ENCODE data around the gene NCKAP1.

The NCKAP1 gene, protein sequence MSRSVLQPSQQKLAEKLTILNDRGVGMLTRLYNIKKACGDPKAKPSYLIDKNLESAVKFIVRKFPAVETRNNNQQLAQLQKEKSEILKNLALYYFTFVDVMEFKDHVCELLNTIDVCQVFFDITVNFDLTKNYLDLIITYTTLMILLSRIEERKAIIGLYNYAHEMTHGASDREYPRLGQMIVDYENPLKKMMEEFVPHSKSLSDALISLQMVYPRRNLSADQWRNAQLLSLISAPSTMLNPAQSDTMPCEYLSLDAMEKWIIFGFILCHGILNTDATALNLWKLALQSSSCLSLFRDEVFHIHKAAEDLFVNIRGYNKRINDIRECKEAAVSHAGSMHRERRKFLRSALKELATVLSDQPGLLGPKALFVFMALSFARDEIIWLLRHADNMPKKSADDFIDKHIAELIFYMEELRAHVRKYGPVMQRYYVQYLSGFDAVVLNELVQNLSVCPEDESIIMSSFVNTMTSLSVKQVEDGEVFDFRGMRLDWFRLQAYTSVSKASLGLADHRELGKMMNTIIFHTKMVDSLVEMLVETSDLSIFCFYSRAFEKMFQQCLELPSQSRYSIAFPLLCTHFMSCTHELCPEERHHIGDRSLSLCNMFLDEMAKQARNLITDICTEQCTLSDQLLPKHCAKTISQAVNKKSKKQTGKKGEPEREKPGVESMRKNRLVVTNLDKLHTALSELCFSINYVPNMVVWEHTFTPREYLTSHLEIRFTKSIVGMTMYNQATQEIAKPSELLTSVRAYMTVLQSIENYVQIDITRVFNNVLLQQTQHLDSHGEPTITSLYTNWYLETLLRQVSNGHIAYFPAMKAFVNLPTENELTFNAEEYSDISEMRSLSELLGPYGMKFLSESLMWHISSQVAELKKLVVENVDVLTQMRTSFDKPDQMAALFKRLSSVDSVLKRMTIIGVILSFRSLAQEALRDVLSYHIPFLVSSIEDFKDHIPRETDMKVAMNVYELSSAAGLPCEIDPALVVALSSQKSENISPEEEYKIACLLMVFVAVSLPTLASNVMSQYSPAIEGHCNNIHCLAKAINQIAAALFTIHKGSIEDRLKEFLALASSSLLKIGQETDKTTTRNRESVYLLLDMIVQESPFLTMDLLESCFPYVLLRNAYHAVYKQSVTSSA

DNA sequence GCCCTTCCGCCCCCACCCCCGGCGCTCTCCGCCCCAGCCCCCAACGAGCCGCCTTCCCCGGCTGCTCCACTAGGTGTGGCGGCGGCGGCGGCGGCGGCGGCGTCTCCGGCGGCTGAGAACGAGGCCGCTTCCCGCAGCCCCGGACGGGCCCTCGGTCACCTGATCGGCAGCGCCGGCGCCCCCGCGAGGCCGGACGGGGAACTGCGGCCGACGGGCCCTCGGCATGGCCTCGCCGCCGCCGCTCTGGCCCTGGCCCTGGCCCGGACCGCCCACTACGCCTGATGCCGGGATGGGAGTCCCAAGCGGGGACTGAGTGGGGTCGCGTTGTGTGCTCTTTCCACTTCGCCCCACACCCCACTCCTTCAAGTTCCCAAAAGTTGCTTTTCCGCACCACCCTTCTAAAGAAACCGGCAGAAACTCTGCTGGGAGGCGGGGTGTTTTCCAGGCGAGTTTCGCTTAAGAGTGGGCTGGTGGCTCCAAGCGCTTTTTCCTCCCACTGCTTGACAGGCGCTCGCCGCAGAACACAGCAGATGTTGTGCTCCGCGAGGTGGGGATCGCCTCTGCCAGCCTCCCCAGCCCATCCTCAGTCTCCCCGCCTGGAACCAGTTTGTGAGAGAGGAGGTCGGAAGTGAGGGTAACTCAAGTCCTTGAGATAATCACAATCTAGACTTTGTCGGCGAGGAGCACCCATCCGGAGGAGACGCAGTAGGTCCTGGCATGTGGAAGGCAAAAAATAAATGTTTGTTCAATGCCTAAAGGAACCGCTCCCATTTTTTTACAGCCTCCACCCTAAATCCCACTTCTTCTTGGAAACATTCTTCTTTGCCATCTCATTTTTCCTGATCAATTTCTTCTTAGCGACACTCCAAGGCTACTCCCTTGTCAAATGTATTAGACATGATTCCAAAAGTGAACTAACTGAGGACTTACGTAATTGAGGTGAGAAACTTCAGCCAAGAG, at the start of gene NCKAP1:
NCKAP1 (minus strand) TSS at position 117 of the 960 bp plus-strand sequence. CDS start 358 bp downstream, outside the sequence.
- Histone ChIP-seq H3K9me3 (ENCODE audit: control insufficient read depth, low read length) (no peaks in the 10 kb centered on the region), H3K4me3 (ENCODE audit: low read length) (peak within 1 kb of the TSS; percentile 75), H3K36me3 (ENCODE audit: control insufficient read depth, insufficient read depth, low read length) (no peaks in the 10 kb centered on the region), H3K4me1 (ENCODE audit: control insufficient read depth, insufficient read depth, low read length) (no peaks in the 10 kb centered on the region), H3K27me3 (ENCODE audit: control insufficient read depth, insufficient read depth, low read length) (no peaks in the 10 kb centered on the region), H3K9ac (ENCODE audit: low read length) (peak within 1 kb of the TSS; percentile 93)

DNA sequence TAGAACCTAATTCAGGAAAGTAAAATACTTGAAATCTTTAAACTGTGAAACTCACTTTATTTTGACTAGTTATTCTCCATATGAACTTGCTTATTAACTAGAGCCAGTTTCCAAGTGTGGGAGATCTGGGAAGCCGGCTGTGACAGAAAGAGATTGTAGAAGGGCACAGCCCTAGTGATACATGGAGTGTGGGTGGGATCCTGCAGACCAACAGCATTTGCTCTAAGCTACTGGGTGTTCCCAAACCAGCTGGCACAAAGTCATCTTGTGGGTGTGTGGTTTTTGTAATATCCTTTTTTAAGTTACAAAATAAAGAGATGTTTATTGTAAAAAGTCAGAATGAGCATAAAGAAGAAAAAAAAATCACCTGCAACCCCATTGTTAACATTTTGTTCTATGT, 43.7 kb upstream of the NCKAP1 start:
- H3K9ac ChIP-seq (ENCODE audit: low read length) = no peak overlapping the region
- peaks cover 6% of the 10 kb centered on the region for H3K4me1 ChIP-seq (ENCODE audit: control insufficient read depth, insufficient read depth, low read length)
- no peaks in the 10 kb centered on the region for H3K9me3 ChIP-seq (ENCODE audit: control insufficient read depth, low read length)
- no peaks in the 10 kb centered on the region for H3K27me3 ChIP-seq (ENCODE audit: control insufficient read depth, insufficient read depth, low read length)
- H3K36me3 ChIP-seq (ENCODE audit: control insufficient read depth, insufficient read depth, low read length) = no peaks in the 10 kb centered on the region
- no peak overlapping the region for H3K4me3 ChIP-seq (ENCODE audit: low read length)

DNA sequence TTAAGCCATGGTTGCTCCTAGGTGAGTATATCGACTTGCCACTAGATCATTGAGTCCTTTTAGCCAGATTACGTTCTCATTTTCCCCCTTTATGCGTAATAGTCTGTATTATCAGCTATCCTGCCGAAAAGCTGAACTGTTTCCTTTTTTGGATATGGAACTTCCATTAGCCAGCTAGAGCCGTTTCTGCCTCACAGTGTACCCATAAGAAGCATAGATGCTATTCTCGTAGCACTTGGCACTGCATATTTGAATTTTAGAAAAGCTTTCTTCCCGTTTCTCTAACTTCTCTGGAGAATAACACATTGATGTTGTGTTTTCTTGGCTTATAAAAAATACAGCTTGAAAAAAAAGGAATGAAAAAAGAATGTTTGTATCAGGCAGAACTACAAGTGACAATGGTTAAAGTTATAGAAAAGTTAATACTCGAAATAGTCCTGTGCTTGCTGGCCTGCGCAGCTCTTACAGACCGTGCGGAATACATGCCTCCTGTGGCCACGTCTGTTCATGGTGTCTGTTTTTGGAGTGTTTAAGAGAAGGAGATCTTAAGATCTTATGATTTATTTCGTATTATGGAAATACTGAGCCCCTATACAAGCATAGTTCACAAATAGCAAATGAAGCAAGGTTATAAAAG, 41.0 kb upstream of the NCKAP1 start:
- Histone ChIP-seq H3K4me3 (ENCODE audit: low read length) (peak overlapping the region; percentile 68), H3K9ac (ENCODE audit: low read length) (peak overlapping the region; percentile 75), H3K4me1 (ENCODE audit: control insufficient read depth, insufficient read depth, low read length) (peaks cover 6% of the 10 kb centered on the region), H3K27me3 (ENCODE audit: control insufficient read depth, insufficient read depth, low read length) (no peaks in the 10 kb centered on the region), H3K9me3 (ENCODE audit: control insufficient read depth, low read length) (no peaks in the 10 kb centered on the region), H3K36me3 (ENCODE audit: control insufficient read depth, insufficient read depth, low read length) (no peaks in the 10 kb centered on the region)

GRCh38 chr2:183078464-183079138, 40.3 kb upstream of the NCKAP1 start, which contains the start of gene DUSP19:
DUSP19 (plus strand) TSS chr2:183078747; CDS start chr2:183078934, 187 bp downstream.
- H3K9me3 ChIP-seq (ENCODE audit: control insufficient read depth, low read length) = no peaks in the 10 kb centered on the region
- peak within 1 kb of the TSS; percentile 75 for H3K9ac ChIP-seq (ENCODE audit: low read length)
- no peaks in the 10 kb centered on the region for H3K27me3 ChIP-seq (ENCODE audit: control insufficient read depth, insufficient read depth, low read length)
- H3K36me3 ChIP-seq (ENCODE audit: control insufficient read depth, insufficient read depth, low read length) = no peaks in the 10 kb centered on the region
- peak within 1 kb of the TSS; percentile 68 for H3K4me3 ChIP-seq (ENCODE audit: low read length)
- peaks cover 6% of the 10 kb centered on the region for H3K4me1 ChIP-seq (ENCODE audit: control insufficient read depth, insufficient read depth, low read length)

GRCh38 chr2:183078163-183078463, 39.9 kb upstream of the NCKAP1 start:
- Histone ChIP-seq H3K36me3 (ENCODE audit: control insufficient read depth, insufficient read depth, low read length) (no peaks in the 10 kb centered on the region), H3K27me3 (ENCODE audit: control insufficient read depth, insufficient read depth, low read length) (no peaks in the 10 kb centered on the region), H3K9ac (ENCODE audit: low read length) (peak overlapping the region; percentile 75), H3K4me1 (ENCODE audit: control insufficient read depth, insufficient read depth, low read length) (peaks cover 6% of the 10 kb centered on the region), H3K9me3 (ENCODE audit: control insufficient read depth, low read length) (no peaks in the 10 kb centered on the region), H3K4me3 (ENCODE audit: low read length) (peak overlapping the region; percentile 68)

DNA sequence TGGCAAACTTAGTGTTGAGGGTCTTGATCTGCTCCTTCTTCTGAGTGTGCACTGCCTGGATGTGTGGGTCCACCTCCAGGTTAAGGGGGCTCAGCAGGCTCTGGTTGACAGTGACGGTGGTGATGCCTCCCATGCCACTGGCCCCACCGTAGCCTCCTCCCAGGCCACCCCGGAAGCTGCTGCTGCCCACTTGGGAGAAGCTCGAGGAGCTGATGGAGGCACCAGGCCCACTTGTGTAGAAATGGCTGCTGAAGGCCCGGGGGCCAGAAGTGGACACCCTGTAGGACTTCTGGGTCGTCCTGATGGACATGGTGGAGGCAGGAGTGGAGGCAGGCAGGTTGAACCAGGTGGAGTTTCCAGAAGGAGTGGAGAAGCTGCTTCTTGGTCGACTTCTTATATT, 33.9 kb upstream of the NCKAP1 start:
- Histone ChIP-seq H3K27me3 (ENCODE audit: control insufficient read depth, insufficient read depth, low read length) (no peaks in the 10 kb centered on the region), H3K9me3 (ENCODE audit: control insufficient read depth, low read length) (no peaks in the 10 kb centered on the region), H3K4me1 (ENCODE audit: control insufficient read depth, insufficient read depth, low read length) (no peaks in the 10 kb centered on the region), H3K4me3 (ENCODE audit: low read length) (no peak overlapping the region), H3K36me3 (ENCODE audit: control insufficient read depth, insufficient read depth, low read length) (no peaks in the 10 kb centered on the region), H3K9ac (ENCODE audit: low read length) (no peak overlapping the region)

GRCh38 chr2:183070942-183071844, 32.9 kb upstream of the NCKAP1 start:
- no peak overlapping the region for H3K9ac ChIP-seq (ENCODE audit: low read length)
- no peaks in the 10 kb centered on the region for H3K4me1 ChIP-seq (ENCODE audit: control insufficient read depth, insufficient read depth, low read length)

DNA sequence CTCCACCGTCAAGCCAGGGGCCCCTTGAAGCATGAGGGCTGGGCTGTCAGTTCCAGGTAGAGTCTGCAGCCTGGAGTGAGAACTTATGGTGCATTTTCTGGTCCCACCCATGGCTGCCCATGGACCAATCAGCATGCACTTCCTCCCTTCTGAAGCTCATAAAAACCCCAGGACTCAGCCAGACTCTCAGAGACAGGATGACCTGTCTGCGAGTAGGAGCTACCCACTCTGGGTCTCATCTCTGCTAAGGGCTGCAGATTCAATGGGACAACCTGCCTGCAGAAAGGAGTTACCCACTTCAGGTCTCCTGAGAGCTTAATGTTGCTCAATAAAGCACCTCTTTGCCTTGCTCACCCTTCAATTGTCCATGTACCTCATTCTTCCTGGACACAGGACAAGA, 30.9 kb upstream of the NCKAP1 start:
- Histone ChIP-seq H3K36me3 (ENCODE audit: control insufficient read depth, insufficient read depth, low read length) (no peaks in the 10 kb centered on the region), H3K9ac (ENCODE audit: low read length) (no peak overlapping the region), H3K27me3 (ENCODE audit: control insufficient read depth, insufficient read depth, low read length) (no peaks in the 10 kb centered on the region), H3K9me3 (ENCODE audit: control insufficient read depth, low read length) (no peaks in the 10 kb centered on the region), H3K4me1 (ENCODE audit: control insufficient read depth, insufficient read depth, low read length) (no peaks in the 10 kb centered on the region), H3K4me3 (ENCODE audit: low read length) (no peak overlapping the region)

More at GRCh38 chr2:183070942-183071844, 32.9 kb upstream of the NCKAP1 start:
- H3K27me3 ChIP-seq (ENCODE audit: control insufficient read depth, insufficient read depth, low read length) = no peaks in the 10 kb centered on the region
- no peaks in the 10 kb centered on the region for H3K9me3 ChIP-seq (ENCODE audit: control insufficient read depth, low read length)
- no peaks in the 10 kb centered on the region for H3K36me3 ChIP-seq (ENCODE audit: control insufficient read depth, insufficient read depth, low read length)
- H3K4me3 ChIP-seq (ENCODE audit: low read length) = no peak overlapping the region

GRCh38 chr2:183068561-183068960, 30.3 kb upstream of the NCKAP1 start:
- no peaks in the 10 kb centered on the region for H3K4me1 ChIP-seq (ENCODE audit: control insufficient read depth, insufficient read depth, low read length)
- no peak overlapping the region for H3K9ac ChIP-seq (ENCODE audit: low read length)
- no peaks in the 10 kb centered on the region for H3K9me3 ChIP-seq (ENCODE audit: control insufficient read depth, low read length)
- no peaks in the 10 kb centered on the region for H3K36me3 ChIP-seq (ENCODE audit: control insufficient read depth, insufficient read depth, low read length)
- no peak overlapping the region for H3K4me3 ChIP-seq (ENCODE audit: low read length)
- H3K27me3 ChIP-seq (ENCODE audit: control insufficient read depth, insufficient read depth, low read length) = no peaks in the 10 kb centered on the region

DNA sequence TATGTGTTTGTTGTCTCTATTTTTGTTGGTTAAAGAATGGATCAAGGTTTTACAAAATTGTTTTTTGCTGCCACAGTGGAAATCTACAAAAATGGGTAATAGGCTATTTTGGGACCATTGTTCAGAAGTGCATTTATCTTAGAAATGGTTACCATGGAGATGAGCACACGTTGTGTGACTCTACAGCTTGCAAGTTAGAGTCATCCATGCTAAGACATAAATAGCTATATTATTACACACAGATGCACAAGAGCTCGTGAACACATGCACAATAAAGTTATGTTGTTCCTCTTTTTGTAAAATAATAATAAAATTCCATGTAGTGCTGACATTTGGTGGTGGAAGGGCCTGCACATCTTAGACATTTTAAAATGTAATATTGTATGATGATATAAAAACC, 24.8 kb upstream of the NCKAP1 start:
- Histone ChIP-seq H3K27me3 (ENCODE audit: control insufficient read depth, insufficient read depth, low read length) (no peaks in the 10 kb centered on the region), H3K4me3 (ENCODE audit: low read length) (no peak overlapping the region), H3K9me3 (ENCODE audit: control insufficient read depth, low read length) (no peaks in the 10 kb centered on the region), H3K36me3 (ENCODE audit: control insufficient read depth, insufficient read depth, low read length) (no peaks in the 10 kb centered on the region), H3K9ac (ENCODE audit: low read length) (no peak overlapping the region), H3K4me1 (ENCODE audit: control insufficient read depth, insufficient read depth, low read length) (peaks cover under 1% of the 10 kb centered on the region)

Data from mucosa of stomach (tissue), 1 donor.